ENCODE data around the gene TET1.
"Not testable (repeated sequence)": the region's sequence is repeated elsewhere in the genome, so short reads cannot be mapped to it uniquely, and the experiment has no call there.

The TET1 gene

GRCh38 chr10:68597407-68597806, 37.3 kb downstream of the TET1 start:
- Histone ChIP-seq H3K27ac (ENCODE audit: low read length) (no peak overlapping the region), H3K36me3 (ENCODE audit: control insufficient read depth in 2 of 2, insufficient read depth in 2 of 2, low read length in 2 of 2) (no peaks in the 10 kb centered on the region), H3K4me3 (ENCODE audit: low read length in 2 of 2) (no peak overlapping the region), H3K9me3 (ENCODE audit: control insufficient read depth in 2 of 2, low read length in 2 of 2) (no peaks in the 10 kb centered on the region), H3K27me3 (ENCODE audit: control insufficient read depth in 1 of 2, insufficient read depth in 2 of 2, low read length in 2 of 2) (no peaks in the 10 kb centered on the region), H3K4me1 (ENCODE audit: control insufficient read depth, insufficient read depth, low read length) (peaks cover 20% of the 10 kb centered on the region), H3K9ac (ENCODE audit: low read length in 2 of 2) (no peak overlapping the region)

GRCh38 chr10:68598978-68599770, 39.0 kb downstream of the TET1 start:
- peak overlapping the region; percentile 75 for H3K27ac ChIP-seq (ENCODE audit: low read length)
- peak overlapping the region; percentile 80 to 96 for H3K4me3 ChIP-seq (ENCODE audit: low read length in 2 of 2)
- H3K9ac ChIP-seq (ENCODE audit: low read length in 2 of 2), result peak overlapping the region; percentile 14 to 54
- H3K4me1 ChIP-seq (ENCODE audit: control insufficient read depth, insufficient read depth, low read length), result peaks cover 20% of the 10 kb centered on the region
- no peaks in the 10 kb centered on the region for H3K9me3 ChIP-seq (ENCODE audit: control insufficient read depth in 2 of 2, low read length in 2 of 2)
- H3K36me3 ChIP-seq (ENCODE audit: control insufficient read depth in 2 of 2, insufficient read depth in 2 of 2, low read length in 2 of 2), result no peaks in the 10 kb centered on the region
- no peaks in the 10 kb centered on the region for H3K27me3 ChIP-seq (ENCODE audit: control insufficient read depth in 1 of 2, insufficient read depth in 2 of 2, low read length in 2 of 2)

- no peaks in the 10 kb centered on the region for H3K36me3 ChIP-seq (ENCODE audit: control insufficient read depth in 2 of 2, insufficient read depth in 2 of 2, low read length in 2 of 2)
- no peaks in the 10 kb centered on the region for H3K27me3 ChIP-seq (ENCODE audit: control insufficient read depth in 1 of 2, insufficient read depth in 2 of 2, low read length in 2 of 2)
- peak overlapping the region; percentile 80 to 96 for H3K4me3 ChIP-seq (ENCODE audit: low read length in 2 of 2)
- H3K4me1 ChIP-seq (ENCODE audit: control insufficient read depth, insufficient read depth, low read length), result peaks cover 18% of the 10 kb centered on the region
- peak overlapping the region; percentile 14 to 54 for H3K9ac ChIP-seq (ENCODE audit: low read length in 2 of 2)
- no peaks in the 10 kb centered on the region for H3K9me3 ChIP-seq (ENCODE audit: control insufficient read depth in 2 of 2, low read length in 2 of 2)
- H3K27ac ChIP-seq (ENCODE audit: low read length), result peak overlapping the region; percentile 75
Observed at GRCh38 chr10:68599771-68600040, 39.6 kb downstream of the TET1 start.

- Histone ChIP-seq H3K27me3 (ENCODE audit: control insufficient read depth in 1 of 2, insufficient read depth in 2 of 2, low read length in 2 of 2) (no peaks in the 10 kb centered on the region), H3K4me1 (ENCODE audit: control insufficient read depth, insufficient read depth, low read length) (peaks cover 18% of the 10 kb centered on the region), H3K27ac (ENCODE audit: low read length) (peak overlapping the region; percentile 75), H3K9ac (ENCODE audit: low read length in 2 of 2) (peak overlapping the region; percentile 54 to 68), H3K36me3 (ENCODE audit: control insufficient read depth in 2 of 2, insufficient read depth in 2 of 2, low read length in 2 of 2) (no peaks in the 10 kb centered on the region), H3K4me3 (ENCODE audit: low read length in 2 of 2) (peak overlapping the region; percentile 80 to 96), H3K9me3 (ENCODE audit: control insufficient read depth in 2 of 2, low read length in 2 of 2) (no peaks in the 10 kb centered on the region)
Observed at GRCh38 chr10:68600041-68600778, 40.1 kb downstream of the TET1 start.

GRCh38 chr10:68601501-68602265, 41.5 kb downstream of the TET1 start:
- H3K9ac ChIP-seq (ENCODE audit: low read length in 2 of 2), result no peak overlapping the region
- H3K4me1 ChIP-seq (ENCODE audit: control insufficient read depth, insufficient read depth, low read length), result peaks cover 18% of the 10 kb centered on the region
- no peaks in the 10 kb centered on the region for H3K27me3 ChIP-seq (ENCODE audit: control insufficient read depth in 1 of 2, insufficient read depth in 2 of 2, low read length in 2 of 2)
- no peaks in the 10 kb centered on the region for H3K36me3 ChIP-seq (ENCODE audit: control insufficient read depth in 2 of 2, insufficient read depth in 2 of 2, low read length in 2 of 2)
- H3K27ac ChIP-seq (ENCODE audit: low read length), result no peak overlapping the region
- H3K4me3 ChIP-seq (ENCODE audit: low read length in 2 of 2), result peak overlapping the region in 1 of 2 donors; percentile 80
- H3K9me3 ChIP-seq (ENCODE audit: control insufficient read depth in 2 of 2, low read length in 2 of 2), result no peaks in the 10 kb centered on the region

- no peak overlapping the region for H3K9ac ChIP-seq (ENCODE audit: low read length in 2 of 2)
- no peaks in the 10 kb centered on the region for H3K9me3 ChIP-seq (ENCODE audit: control insufficient read depth in 2 of 2, low read length in 2 of 2)
- no peak overlapping the region for H3K4me3 ChIP-seq (ENCODE audit: low read length in 2 of 2)
- no peaks in the 10 kb centered on the region for H3K27me3 ChIP-seq (ENCODE audit: control insufficient read depth in 1 of 2, insufficient read depth in 2 of 2, low read length in 2 of 2)
- peaks cover 18% of the 10 kb centered on the region for H3K4me1 ChIP-seq (ENCODE audit: control insufficient read depth, insufficient read depth, low read length)
- no peak overlapping the region for H3K27ac ChIP-seq (ENCODE audit: low read length)
- no peaks in the 10 kb centered on the region for H3K36me3 ChIP-seq (ENCODE audit: control insufficient read depth in 2 of 2, insufficient read depth in 2 of 2, low read length in 2 of 2)
Observed at GRCh38 chr10:68602434-68602833, 42.3 kb downstream of the TET1 start.

GRCh38 chr10:68603766-68604165, 43.6 kb downstream of the TET1 start:
- H3K9ac ChIP-seq (ENCODE audit: low read length in 2 of 2), result no peak overlapping the region
- H3K36me3 ChIP-seq (ENCODE audit: control insufficient read depth in 2 of 2, insufficient read depth in 2 of 2, low read length in 2 of 2), result no peaks in the 10 kb centered on the region
- H3K4me1 ChIP-seq (ENCODE audit: control insufficient read depth, insufficient read depth, low read length), result peaks cover 18% of the 10 kb centered on the region

GRCh38 chr10:68604441-68604840, 44.3 kb downstream of the TET1 start:
- Histone ChIP-seq H3K27me3 (ENCODE audit: control insufficient read depth in 1 of 2, insufficient read depth in 2 of 2, low read length in 2 of 2) (no peaks in the 10 kb centered on the region), H3K36me3 (ENCODE audit: control insufficient read depth in 2 of 2, insufficient read depth in 2 of 2, low read length in 2 of 2) (no peaks in the 10 kb centered on the region), H3K4me1 (ENCODE audit: control insufficient read depth, insufficient read depth, low read length) (peaks cover 13% of the 10 kb centered on the region), H3K9ac (ENCODE audit: low read length in 2 of 2) (no peak overlapping the region), H3K4me3 (ENCODE audit: low read length in 2 of 2) (no peak overlapping the region), H3K27ac (ENCODE audit: low read length) (no peak overlapping the region), H3K9me3 (ENCODE audit: control insufficient read depth in 2 of 2, low read length in 2 of 2) (no peaks in the 10 kb centered on the region)

More at GRCh38 chr10:68603766-68604165, 43.6 kb downstream of the TET1 start:
- no peaks in the 10 kb centered on the region for H3K9me3 ChIP-seq (ENCODE audit: control insufficient read depth in 2 of 2, low read length in 2 of 2)
- no peaks in the 10 kb centered on the region for H3K27me3 ChIP-seq (ENCODE audit: control insufficient read depth in 1 of 2, insufficient read depth in 2 of 2, low read length in 2 of 2)
- no peak overlapping the region for H3K27ac ChIP-seq (ENCODE audit: low read length)
- no peak overlapping the region for H3K4me3 ChIP-seq (ENCODE audit: low read length in 2 of 2)

GRCh38 chr10:68606918-68607317, 46.8 kb downstream of the TET1 start:
- no peaks in the 10 kb centered on the region for H3K27me3 ChIP-seq (ENCODE audit: control insufficient read depth in 1 of 2, insufficient read depth in 2 of 2, low read length in 2 of 2)
- H3K9me3 ChIP-seq (ENCODE audit: control insufficient read depth in 2 of 2, low read length in 2 of 2), result no peaks in the 10 kb centered on the region
- no peak overlapping the region for H3K9ac ChIP-seq (ENCODE audit: low read length in 2 of 2)
- no peaks in the 10 kb centered on the region for H3K4me1 ChIP-seq (ENCODE audit: control insufficient read depth, insufficient read depth, low read length)
- H3K36me3 ChIP-seq (ENCODE audit: control insufficient read depth in 2 of 2, insufficient read depth in 2 of 2, low read length in 2 of 2), result no peaks in the 10 kb centered on the region
- H3K4me3 ChIP-seq (ENCODE audit: low read length in 2 of 2), result no peak overlapping the region
- no peak overlapping the region for H3K27ac ChIP-seq (ENCODE audit: low read length)

GRCh38 chr10:68610023-68610422, 49.9 kb downstream of the TET1 start:
- H3K9me3 ChIP-seq (ENCODE audit: control insufficient read depth in 2 of 2, low read length in 2 of 2); H3K4me3 ChIP-seq (ENCODE audit: low read length in 2 of 2); H3K27ac ChIP-seq (ENCODE audit: low read length): not testable (repeated sequence)

More at GRCh38 chr10:68610023-68610422, 49.9 kb downstream of the TET1 start:
- H3K27me3 ChIP-seq (ENCODE audit: control insufficient read depth in 1 of 2, insufficient read depth in 2 of 2, low read length in 2 of 2); H3K4me1 ChIP-seq (ENCODE audit: control insufficient read depth, insufficient read depth, low read length); H3K36me3 ChIP-seq (ENCODE audit: control insufficient read depth in 2 of 2, insufficient read depth in 2 of 2, low read length in 2 of 2); H3K9ac ChIP-seq (ENCODE audit: low read length in 2 of 2): not testable (repeated sequence)
